SK-N-SH (cell line): ENCODE results near the gene DNAH6. TPM values are rescaled to one million over a fixed set of nuclear protein-coding genes. Genes with fewer than 3 reads are reported as not detected.

ENCODE experiments used
- CTCF ChIA-PET: fragments of 300-600, 350-600 bp; formaldehyde crosslinking; extraction: SDS; loops from one replicate; lab custom pipeline; 2021; lab: Yijun Ruan, JAX
- POLR2A ChIA-PET: fragments of 350-600 bp; sonication (Branson Sonifier 250); formaldehyde crosslinking; extraction: SDS; loops from one replicate; lab custom pipeline; 2020; ENCODE audit warnings: antibody characterized with exemption, inconsistent platforms; lab: Yijun Ruan, JAX
- DNase-seq: peaks from one replicate; pipeline ENCODE4 v3.0.0; 2012
- H2AFZ ChIP-seq: fragments of 200-600 bp; sonication (generic); 2 replicates; pipeline ENCODE4 v1.8.1; 2016; ENCODE audit warnings: antibody characterized with exemption, mild to moderate bottlenecking, low read depth
- H3F3A ChIP-seq: fragments of 200-600 bp; sonication (generic); replicated peaks from 2 replicates; pipeline ENCODE3; 2016; ENCODE audit warnings: antibody characterized with exemption, mild to moderate bottlenecking; ENCODE audit not compliant: insufficient read depth
- H3K27ac ChIP-seq, 2 experiments: fragments of 200-500 bp in 1 of 2; fragments of 200-600 bp in 1 of 2; sonication (Bioruptor generic) in 1 of 2; sonication (generic), shearing (Covaris generic) in 1 of 2; 2 replicates each; pipeline versions ENCODE4 v1.5.1 to v1.6.1; 2014 to 2016; ENCODE audit warnings: low read depth in 2 of 2, inconsistent platforms in 1 of 2, low read length in 1 of 2, mild to moderate bottlenecking in 1 of 2, mixed read lengths in 1 of 2
- H3K27me3 ChIP-seq: fragments of 200-600 bp; sonication (generic), shearing (Covaris generic); 2 replicates; pipeline ENCODE4 v1.6.1; 2016; ENCODE audit warnings: mixed run types; ENCODE audit not compliant: insufficient read depth
- H3K36me3 ChIP-seq, 2 experiments: fragments of 200-500 bp in 1 of 2; fragments of 200-600 bp in 1 of 2; sonication (Bioruptor generic) in 1 of 2; sonication (generic) in 1 of 2; replicated peaks in 1 of 2; 2 replicates each; pipeline versions ENCODE3 to v1.5.1; 2014 to 2016; ENCODE audit warnings: low read length in 1 of 2, mild to moderate bottlenecking in 1 of 2; ENCODE audit not compliant: insufficient read depth in 2 of 2, control insufficient read depth in 1 of 2
- H3K4me1 ChIP-seq, 2 experiments: fragments of 200-500 bp in 1 of 2; fragments of 200-600 bp in 1 of 2; sonication (Bioruptor generic) in 1 of 2; sonication (generic), shearing (Covaris generic) in 1 of 2; 2 replicates each; pipeline versions ENCODE4 v1.5.1 to v1.6.1; 2014 to 2016; ENCODE audit warnings: low read depth in 1 of 2, low read length in 1 of 2, mixed run types in 1 of 2; ENCODE audit not compliant: insufficient read depth in 2 of 2, control insufficient read depth in 1 of 2
- H3K4me2 ChIP-seq: fragments of 200-600 bp; sonication (generic), shearing (Covaris generic); 2 replicates; pipeline ENCODE4 v1.6.1; 2017; ENCODE audit warnings: mixed run types
- H3K4me3 ChIP-seq, 2 experiments: fragments of 200-500 bp in 1 of 2; fragments of 200-600 bp in 1 of 2; sonication (Bioruptor generic) in 1 of 2; sonication (generic), shearing (Covaris generic) in 1 of 2; 2 replicates each; pipeline versions ENCODE4 v1.5.1 to v1.8.1; 2014 to 2016; ENCODE audit warnings: low read depth in 2 of 2, inconsistent platforms in 1 of 2, low read length in 1 of 2, mild to moderate bottlenecking in 1 of 2, mixed read lengths in 1 of 2, moderate library complexity in 1 of 2
- H3K79me2 ChIP-seq: fragments of 200-600 bp; sonication (generic); 2 replicates; pipeline ENCODE4 v1.8.1; 2017; ENCODE audit warnings: mild to moderate bottlenecking; ENCODE audit not compliant: insufficient read depth
- H3K9ac ChIP-seq: fragments of 200-600 bp; sonication (generic); 2 replicates; pipeline ENCODE4 v1.6.1; 2017; ENCODE audit warnings: mixed run types
- H3K9me2 ChIP-seq: fragments of 200-600 bp; sonication (generic); 2 replicates; pipeline ENCODE4 v1.6.1; 2017; ENCODE audit warnings: mixed run types
- H3K9me3 ChIP-seq: fragments of 200-600 bp; sonication (generic); 2 replicates; pipeline ENCODE4 v1.6.1; 2017; ENCODE audit warnings: mixed run types, mild to moderate bottlenecking, moderate library complexity
- H4K20me1 ChIP-seq: fragments of 200-600 bp; sonication (generic); 2 replicates; pipeline ENCODE4 v1.6.1; 2017; ENCODE audit warnings: mild to moderate bottlenecking, mixed run types; ENCODE audit not compliant: insufficient read depth
- CTCF ChIP-seq: fragments of 200-600 bp; sonication (generic); IDR thresholded peaks from 2 replicates; pipeline ENCODE4 v1.6.1; 2017; ENCODE audit warnings: antibody characterized with exemption, mild to moderate bottlenecking, moderate library complexity
- ELF1 ChIP-seq: IDR thresholded peaks from 2 replicates; pipeline ENCODE4 v1.4.0; 2012
- EP300 ChIP-seq, 2 experiments: IDR thresholded peaks; 2 replicates each; pipeline versions ENCODE4 v1.4.0 to v1.6.1; 2012; ENCODE audit warnings: borderline replicate concordance in 1 of 2, low read depth in 1 of 2, low read length in 1 of 2
- FOSL2 ChIP-seq: IDR thresholded peaks from 2 replicates; pipeline ENCODE4 v1.4.0; 2012; ENCODE audit warnings: low read depth, mild to moderate bottlenecking, moderate library complexity, borderline replicate concordance
- GABPA ChIP-seq: IDR thresholded peaks from 2 replicates; pipeline ENCODE4 v1.4.0; 2012; ENCODE audit warnings: low read depth, mild to moderate bottlenecking
- GATA2 ChIP-seq: sonication (generic); formaldehyde crosslinking; IDR thresholded peaks from 2 replicates; pipeline ENCODE4 v1.5.0; 2020; ENCODE audit warnings: mild to moderate bottlenecking, missing genetic modification reagents
- IRF3 ChIP-seq: fragments of 150-350 bp; IDR thresholded peaks from 2 replicates; pipeline ENCODE4 v1.6.1; 2016; ENCODE audit warnings: mild to moderate bottlenecking, low read depth, low read length
- JUND ChIP-seq: IDR thresholded peaks from 2 replicates; pipeline ENCODE4 v1.4.0; 2012
- MAX ChIP-seq: IDR thresholded peaks from 2 replicates; pipeline ENCODE4 v1.4.0; 2012; ENCODE audit warnings: low read depth
- NFIC ChIP-seq: IDR thresholded peaks from 2 replicates; pipeline ENCODE4 v1.4.0; 2012; ENCODE audit warnings: borderline replicate concordance
- RAD21 ChIP-seq: IDR thresholded peaks from 2 replicates; pipeline ENCODE4 v1.6.1; 2012; ENCODE audit warnings: mild to moderate bottlenecking, low read length
- REST ChIP-seq: IDR thresholded peaks from 2 replicates; pipeline ENCODE4 v1.6.1; 2012; ENCODE audit warnings: mild to moderate bottlenecking, low read depth, low read length, moderate library complexity
- RFX5 ChIP-seq: IDR thresholded peaks from 2 replicates; pipeline ENCODE4 v1.6.1; 2012; ENCODE audit warnings: mild to moderate bottlenecking, improper control_type of control experiment, low read length
- RXRA ChIP-seq: IDR thresholded peaks from 2 replicates; pipeline ENCODE4 v1.4.0; 2012; ENCODE audit warnings: low read depth, mild to moderate bottlenecking, borderline replicate concordance
- SIN3A ChIP-seq: IDR thresholded peaks from 2 replicates; pipeline ENCODE4 v1.6.1; 2012; ENCODE audit warnings: low read depth, mild to moderate bottlenecking, low read length, moderate library complexity, borderline replicate concordance
- SMC3 ChIP-seq: IDR thresholded peaks from 2 replicates; pipeline ENCODE4 v1.6.1; 2012; ENCODE audit warnings: low read depth, low read length, improper control_type of control experiment
- TCF12 ChIP-seq: IDR thresholded peaks from 2 replicates; pipeline ENCODE4 v1.4.0; 2012
- TEAD4 ChIP-seq: IDR thresholded peaks from 2 replicates; pipeline ENCODE4 v1.4.0; 2012; ENCODE audit warnings: mild to moderate bottlenecking, borderline replicate concordance; ENCODE audit not compliant: insufficient read depth
- USF1 ChIP-seq: IDR thresholded peaks from 2 replicates; pipeline ENCODE4 v1.4.0; 2012; ENCODE audit warnings: low read depth, borderline replicate concordance
- ZBTB33 ChIP-seq: IDR thresholded peaks from 2 replicates; pipeline ENCODE4 v1.4.0; 2012; ENCODE audit warnings: low read depth, borderline replicate concordance
- polyA plus RNA-seq, 3 experiments: library from polyadenylated mRNA; depleted of rRNA; stranded (reverse); fragments of >200 nt; gene quantifications; 2 replicates each; pipeline ENCODE4 v1.2.3, GENCODE V29; 2012

Gene DNAH6
- polyA plus RNA-seq, 1 of the 3 experiments (the other 2 are of a cell fraction) = 0.03 TPM

- H3K9me2 ChIP-seq = no peaks in the 10 kb centered on the region
- no peak overlapping the region for H3K27ac ChIP-seq
- H2AFZ ChIP-seq = no peak overlapping the region
- DNase-seq = no peak
- no peaks in the 10 kb centered on the region for H3K4me1 ChIP-seq
- ChIA-PET POLR2A (no interaction called here), CTCF (no interaction called here)
- TF ChIP-seq TCF12 = no peak
- TF ChIP-seq IRF3 = no peak
- no peak for TF ChIP-seq ZBTB33
- no peak for TF ChIP-seq GATA2
- TF ChIP-seq NFIC = no peak
- no peak for TF ChIP-seq USF1
- no peak for TF ChIP-seq GABPA
- TF ChIP-seq TEAD4 = no peak
- no peak for TF ChIP-seq MAX
- TF ChIP-seq RXRA = no peak
- TF ChIP-seq SMC3 = no peak
- TF ChIP-seq CTCF = no peak
- no peak for TF ChIP-seq EP300 (IDR thresholded peaks at IDR 0.05; ENCODE audit: borderline replicate concordance in 1 of 2, low read depth in 1 of 2, low read length in 1 of 2)
- TF ChIP-seq ELF1 = no peak
- TF ChIP-seq FOSL2 = no peak
- no peak for TF ChIP-seq RFX5
- TF ChIP-seq JUND = no peak
- TF ChIP-seq REST = no peak
- no peak for TF ChIP-seq SIN3A
- TF ChIP-seq RAD21 = no peak
- 0 out of 2 replicates have a peak, but pooled peaks cover 5% of the 10 kb centered on the region for H3K27me3 ChIP-seq
- H3K36me3 ChIP-seq = no peaks in the 10 kb centered on the region
- H4K20me1 ChIP-seq = no peaks in the 10 kb centered on the region
- no peaks in the 10 kb centered on the region for H3K9me3 ChIP-seq
- H3K9ac ChIP-seq = no peak overlapping the region
- H3K4me2 ChIP-seq = no peak overlapping the region
- no peak overlapping the region for H3K4me3 ChIP-seq
- no peaks in the 10 kb centered on the region for H3K79me2 ChIP-seq
- no peaks in the 10 kb centered on the region for H3F3A ChIP-seq
Observed at GRCh38 chr2:84647267-84647666, 131.0 kb downstream of the DNAH6 start.
